Lung (tissue), 12 donors: ENCODE data around the gene WDR73. TPM values are rescaled to one million over a fixed set of nuclear protein-coding genes. Genes with fewer than 3 reads are reported as not detected.

ENCODE experiments used
- ATAC-seq: fragments of 200-7000 bp; cut with Tn5 transposase; one replicate; pipeline ENCODE4 v1.9.1; 2020; ENCODE audit warnings: moderate number of reproducible peaks; ENCODE audit not compliant: insufficient read depth, low FRiP score
- DNase-seq, 3 donors: peaks; one replicate each; pipeline ENCODE4 v3.0.0-alpha.2; 2013 to 2017
- H3K27ac ChIP-seq, 2 donors: one replicate each; pipeline ENCODE4 v1.5.1; 2013; ENCODE audit warnings: mild to moderate bottlenecking in 2 of 2, moderate library complexity in 2 of 2, control low read depth in 1 of 2, inconsistent platforms in 1 of 2, low read depth in 1 of 2, low read length in 1 of 2
- H3K27me3 ChIP-seq, 3 donors: one replicate each; pipeline ENCODE4 v1.5.1; 2013; ENCODE audit warnings: low read length in 2 of 3; ENCODE audit not compliant: control insufficient read depth in 3 of 3, insufficient read depth in 3 of 3
- H3K36me3 ChIP-seq, 4 donors: one replicate each; pipeline ENCODE4 v1.5.1; 2013; ENCODE audit warnings: low read length in 4 of 4, mild to moderate bottlenecking in 1 of 4, moderate library complexity in 1 of 4; ENCODE audit not compliant: control insufficient read depth in 4 of 4, insufficient read depth in 4 of 4
- H3K4me1 ChIP-seq, 5 donors: one replicate each; pipeline ENCODE4 v1.5.1; 2013; ENCODE audit warnings: low read length in 5 of 5, mild to moderate bottlenecking in 2 of 5, moderate library complexity in 1 of 5; ENCODE audit not compliant: control insufficient read depth in 5 of 5, insufficient read depth in 5 of 5
- H3K4me3 ChIP-seq: one replicate; pipeline ENCODE4 v1.5.1; 2013; ENCODE audit warnings: mild to moderate bottlenecking, control low read depth, moderate library complexity
- H3K9ac ChIP-seq, 2 donors: one replicate each; pipeline ENCODE4 v1.5.1; 2013; ENCODE audit warnings: low read length in 2 of 2, control low read depth in 1 of 2; ENCODE audit not compliant: insufficient read depth in 1 of 2
- H3K9me3 ChIP-seq, 4 donors: one replicate each; pipeline ENCODE4 v1.5.1; 2013; ENCODE audit warnings: low read length in 3 of 4, mild to moderate bottlenecking in 1 of 4, moderate library complexity in 1 of 4; ENCODE audit not compliant: control insufficient read depth in 4 of 4, insufficient read depth in 3 of 4
- CTCF ChIP-seq: IDR thresholded peaks from 2 replicates; pipeline ENCODE4 v1.5.1; 2012; ENCODE audit warnings: mild to moderate bottlenecking; ENCODE audit errors: control extremely low read depth, extremely low read depth
- WGBS, 2 donors: extraction: QIAGEN DNeasy Blood & Tissue Kit; methylation state at CpG; one replicate each; pipeline ENCODE4 v1.1.7; 2013; 5-methylcytosine and 5-hydroxymethylcytosine counted together
- polyA plus RNA-seq, 2 donors: library from polyadenylated mRNA; stranded (reverse); fragments of 200-250 nt; gene quantifications; one replicate each; pipeline ENCODE4 v1.2.1, GENCODE V29; 2013
- total RNA-seq, 2 donors: library from RNA; depleted of rRNA in 1 of 2; stranded (reverse); fragments of >200 nt in 1 of 2; gene quantifications; one replicate each; pipeline ENCODE4 v1.2.1, GENCODE V29; 2014 to 2021
- donor health status: control.
- donor health status: control.
- donor health status: Bipolar disorder and iron deficiency.
- donor health status: healthy.
- donor health status: DM: yes; HTN: yes; CAD: no.

The WDR73 gene
- total and polyA plus RNA-seq, 4 donors: 18.2 to 35.6 (median 26.5) TPM

- peaks cover 0 to 4% (median 0%) of the 10 kb centered on the region in 5 donors for H3K4me1 ChIP-seq
- no peak for DNase-seq
- peaks cover 0 to 21% (median 9%) of the 10 kb centered on the region in 4 donors for H3K36me3 ChIP-seq
- no peaks in the 10 kb centered on the region for H3K9me3 ChIP-seq
- H3K4me3 ChIP-seq: no peak overlapping the region
- WGBS, 2 donors: 87 to 100% methylated on average over 1 of the region's 1 CpG
- H3K27me3 ChIP-seq: no peaks in the 10 kb centered on the region
- ATAC-seq: no peak
- H3K9ac ChIP-seq: no peak overlapping the region
- no peak for TF ChIP-seq CTCF
- H3K27ac ChIP-seq: no peak overlapping the region
These were observed 30.0 kb upstream of the WDR73 start for GRCh38 chr15:84684092-84684491.

GRCh38 chr15:84681831-84682230, 27.7 kb upstream of the WDR73 start:
- peaks cover 0 to 28% (median 8%) of the 10 kb centered on the region in 4 donors for H3K36me3 ChIP-seq
- H3K4me3 ChIP-seq: no peak overlapping the region
- TF ChIP-seq CTCF: no peak
- no peak overlapping the region for H3K9ac ChIP-seq
- ATAC-seq: no peak
- H3K27ac ChIP-seq: no peak overlapping the region
- WGBS, 2 donors: 68 to 72% methylated on average over 3 of the region's 3 CpGs
- no peak for DNase-seq
- peaks cover 0 to 4% (median 0%) of the 10 kb centered on the region in 5 donors for H3K4me1 ChIP-seq
- no peaks in the 10 kb centered on the region for H3K9me3 ChIP-seq
- H3K27me3 ChIP-seq: no peaks in the 10 kb centered on the region

GRCh38 chr15:84671211-84671610, 17.1 kb upstream of the WDR73 start:
- ATAC-seq (no peak), DNase-seq (no peak)
- H3K27me3 ChIP-seq: no peaks in the 10 kb centered on the region
- no peaks in the 10 kb centered on the region for H3K9me3 ChIP-seq
- no peak overlapping the region for H3K27ac ChIP-seq
- no peak overlapping the region for H3K4me3 ChIP-seq
- H3K4me1 ChIP-seq: peaks cover 0 to 4% (median 0%) of the 10 kb centered on the region in 5 donors
- TF ChIP-seq CTCF: no peak
- no peak overlapping the region for H3K9ac ChIP-seq
- peaks cover 7 to 36% (median 20%) of the 10 kb centered on the region in 4 donors for H3K36me3 ChIP-seq

- Histone ChIP-seq H3K4me3 (no peak overlapping the region), H3K9me3 (no peaks in the 10 kb centered on the region), H3K9ac (no peak overlapping the region), H3K4me1 (peaks cover 0 to 4% (median 0%) of the 10 kb centered on the region in 5 donors), H3K27me3 (no peaks in the 10 kb centered on the region), H3K36me3 (peaks cover 12 to 43% (median 20%) of the 10 kb centered on the region in 4 donors), H3K27ac (no peak overlapping the region)
- no peak for TF ChIP-seq CTCF
- DNase-seq: no peak
- 90 to 92% methylated on average over 8 of the region's 8 CpGs for WGBS, 2 donors
- no peak for ATAC-seq
These were observed 15.6 kb upstream of the WDR73 start for GRCh38 chr15:84669726-84670125.
